ENCODE data around the gene RITA1. TPM values are rescaled to one million over a fixed set of nuclear protein-coding genes. Genes with fewer than 3 reads are reported as not detected.

The RITA1 gene
- total RNA-seq, 1 experiment from 2014 or later = 17.5 TPM

- BruUV-seq (replicated peaks) = no TSS peak
- intact Hi-C loops (cut with micrococcal nuclease) = no loop called here
- no peak for TF ChIP-seq CTCF (IDR thresholded peaks at IDR 0.05; ENCODE audit: unreplicated experiment)
- Mint-ChIP-seq H3K9me3 (ENCODE audit: unreplicated experiment) (no peaks in the 10 kb centered on the region), H3K4me3 (ENCODE audit: unreplicated experiment) (no peak overlapping the region), H3K4me1 (ENCODE audit: insufficient read depth, unreplicated experiment) (peaks cover 43% of the 10 kb centered on the region), H3K36me3 (ENCODE audit: insufficient read depth, unreplicated experiment) (peaks cover 49% of the 10 kb centered on the region), H3K27me3 (ENCODE audit: insufficient read depth, unreplicated experiment) (no peaks in the 10 kb centered on the region), H3K27ac (ENCODE audit: low read depth, unreplicated experiment) (peak overlapping the region; percentile 95)
- ChIA-PET CTCF (interaction anchor here (0.6 to 1.2 kb wide), 3 partner anchors 9 to 758 kb away, joined by 3 read pairs; no protein-coding TSS in a partner anchor), POLR2A (interaction anchor here (0.9 to 14.2 kb wide), 3 partner anchors 13 to 54 kb away, joined by 3 to 237 read pairs (median 5); partner anchors contain the start of genes DDX54, RITA1 and TPCN1)
- no peak for DNase-seq (ENCODE audit: unreplicated experiment)
These were observed 53.8 kb downstream of the RITA1 start for GRCh38 chr12:113239288-113239771.

- Mint-ChIP-seq H3K36me3 (ENCODE audit: insufficient read depth, unreplicated experiment) (peaks cover 49% of the 10 kb centered on the region), H3K9me3 (ENCODE audit: unreplicated experiment) (no peaks in the 10 kb centered on the region), H3K27me3 (ENCODE audit: insufficient read depth, unreplicated experiment) (no peaks in the 10 kb centered on the region), H3K27ac (ENCODE audit: low read depth, unreplicated experiment) (peak overlapping the region; percentile 95), H3K4me3 (ENCODE audit: unreplicated experiment) (no peak overlapping the region), H3K4me1 (ENCODE audit: insufficient read depth, unreplicated experiment) (peaks cover 48% of the 10 kb centered on the region)
- ChIA-PET POLR2A (interaction anchor here (0.9 to 14.2 kb wide), 3 partner anchors 13 to 54 kb away, joined by 3 to 237 read pairs (median 5); partner anchors contain the start of genes DDX54, RITA1 and TPCN1), CTCF (interaction anchor here (0.6 to 1.2 kb wide), 2 partner anchors 10 to 51 kb away, joined by 3 read pairs; no protein-coding TSS in a partner anchor)
- DNase-seq (ENCODE audit: unreplicated experiment) = no peak
- no TSS peak for BruUV-seq (replicated peaks)
- intact Hi-C loops (cut with micrococcal nuclease) = no loop called here
- no peak for TF ChIP-seq CTCF (IDR thresholded peaks at IDR 0.05; ENCODE audit: unreplicated experiment)
These were observed 54.4 kb downstream of the RITA1 start for GRCh38 chr12:113239811-113240331.

DNA sequence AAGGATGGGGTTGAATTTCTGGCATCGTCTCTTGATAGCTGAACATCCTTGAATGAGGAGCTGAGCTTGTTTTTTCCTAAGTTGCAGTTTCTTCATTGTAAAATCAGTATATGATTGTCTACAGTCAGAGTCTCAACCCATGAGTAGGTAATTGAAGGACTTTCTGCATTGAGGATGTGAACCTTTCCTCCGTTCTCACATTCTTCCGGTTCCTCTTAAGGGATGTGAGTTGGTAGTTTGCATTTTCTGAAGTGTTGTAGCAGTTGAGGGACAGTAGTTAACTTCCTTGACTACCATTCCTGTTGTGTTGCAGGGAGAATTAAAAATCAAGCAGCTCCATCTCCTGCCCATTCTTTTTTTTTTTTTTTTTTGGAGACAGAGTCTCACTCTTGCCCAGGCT is 54.9 kb downstream of the RITA1 start:
- H3K27me3 Mint-ChIP-seq (ENCODE audit: insufficient read depth, unreplicated experiment) = no peaks in the 10 kb centered on the region
- peak overlapping the region; percentile 95 for H3K27ac Mint-ChIP-seq (ENCODE audit: low read depth, unreplicated experiment)
- H3K4me3 Mint-ChIP-seq (ENCODE audit: unreplicated experiment) = no peak overlapping the region
- DNase-seq (ENCODE audit: unreplicated experiment) = no peak
- no peaks in the 10 kb centered on the region for H3K9me3 Mint-ChIP-seq (ENCODE audit: unreplicated experiment)
- BruUV-seq (replicated peaks) = no TSS peak
- TF ChIP-seq CTCF (IDR thresholded peaks at IDR 0.05; ENCODE audit: unreplicated experiment) = no peak
- H3K4me1 Mint-ChIP-seq (ENCODE audit: insufficient read depth, unreplicated experiment) = peaks cover 50% of the 10 kb centered on the region
- ChIA-PET CTCF (interaction anchor here (1.2 kb wide), 2 partner anchors 10 to 54 kb away, joined by 3 read pairs; no protein-coding TSS in a partner anchor), POLR2A (interaction anchor here (0.9 to 14.2 kb wide), 3 partner anchors 14 to 55 kb away, joined by 3 to 237 read pairs (median 17); partner anchors contain the start of genes DDX54, RITA1 and TPCN1)
- intact Hi-C loops (cut with micrococcal nuclease) = no loop called here
- peaks cover 45% of the 10 kb centered on the region for H3K36me3 Mint-ChIP-seq (ENCODE audit: insufficient read depth, unreplicated experiment)

GRCh38 chr12:113241191-113242025 is 55.9 kb downstream of the RITA1 start:
- BruUV-seq (replicated peaks) = TSS peak; percentile 28
- Mint-ChIP-seq H3K36me3 (ENCODE audit: insufficient read depth, unreplicated experiment) (peaks cover 49% of the 10 kb centered on the region), H3K9me3 (ENCODE audit: unreplicated experiment) (no peaks in the 10 kb centered on the region), H3K27ac (ENCODE audit: low read depth, unreplicated experiment) (peak overlapping the region; percentile 95), H3K4me1 (ENCODE audit: insufficient read depth, unreplicated experiment) (peaks cover 59% of the 10 kb centered on the region), H3K4me3 (ENCODE audit: unreplicated experiment) (peak overlapping the region; percentile 56), H3K27me3 (ENCODE audit: insufficient read depth, unreplicated experiment) (no peaks in the 10 kb centered on the region)
- CTCF ChIA-PET = interaction anchor here (0.5 to 1.2 kb wide), 3 partner anchors 18 to 117 kb away, joined by 3 read pairs; no protein-coding TSS in a partner anchor
- DNase-seq (ENCODE audit: unreplicated experiment) = peak; percentile 92
- POLR2A ChIA-PET = interaction anchor here (0.7 to 14.2 kb wide), 8 partner anchors 13 to 58 kb away, joined by 3 to 237 read pairs (median 3); partner anchors contain the start of genes DDX54, RITA1 and TPCN1
- intact Hi-C loops (cut with micrococcal nuclease) = loop anchor here (1.0 kb wide), 1 partner anchor 20 kb away; the partner anchor contains the start of gene TPCN1
- no peak for TF ChIP-seq CTCF (IDR thresholded peaks at IDR 0.05; ENCODE audit: unreplicated experiment)

Data from MCF 10A (cell line).